Activated B cell treated with CpG ODN at 0.5 μM for 24 hours (primary cell): ENCODE data around the gene RAPGEF1. TPM values are rescaled to one million over a fixed set of nuclear protein-coding genes. Genes with fewer than 3 reads are reported as not detected.

Source experiments
- ATAC-seq: fragments of 200-7000 bp; cut with Tn5 transposase; one replicate; pipeline ENCODE4 v1.10.0; 2021; ENCODE audit warnings: low read depth, mild to moderate bottlenecking, moderate library complexity
- CTCF ChIA-PET: fragments of 350-600 bp; sonication (Branson Sonifier 250); formaldehyde crosslinking; loops from one replicate; lab custom pipeline; 2021; ENCODE audit warnings: antibody characterized with exemption; lab: Charles Lee
- POLR2A ChIA-PET: fragments of 350-600 bp; sonication (Branson Sonifier 250); formaldehyde crosslinking; loops from one replicate; lab custom pipeline; 2021; ENCODE audit warnings: antibody characterized with exemption; lab: Charles Lee
- DNase-seq: peaks from one replicate; pipeline ENCODE4 v3.0.0; 2022
- H3K27ac Mint-ChIP-seq: one replicate; pipeline ENCODE4 v1.8.0; 2020; ENCODE audit warnings: mixed read lengths
- H3K27me3 Mint-ChIP-seq: one replicate; pipeline ENCODE4 v1.8.0; 2021; ENCODE audit warnings: mixed read lengths
- H3K36me3 Mint-ChIP-seq: one replicate; pipeline ENCODE4 v1.8.0; 2021; ENCODE audit warnings: low read depth, mixed read lengths
- H3K4me1 Mint-ChIP-seq: one replicate; pipeline ENCODE4 v1.8.0; 2021; ENCODE audit warnings: mixed read lengths
- H3K4me3 Mint-ChIP-seq: one replicate; pipeline ENCODE4 v1.8.0; 2020; ENCODE audit warnings: mild to moderate bottlenecking, mixed read lengths
- H3K9me3 Mint-ChIP-seq: one replicate; pipeline ENCODE4 v1.8.0; 2020; ENCODE audit warnings: mixed read lengths
- intact Hi-C: fragments of 100-400 bp; cut with micrococcal nuclease; formaldehyde crosslinking; loops from one replicate; pipeline ENCODE4 v1.15.1; 2024
- total RNA-seq: library from RNA; stranded (reverse); gene quantifications from 2 replicates; pipeline ENCODE4 v1.2.3, GENCODE V29; 2022
- TF ChIP-seq, protein P1 (sequence below): fragments of 200-600 bp; IDR thresholded peaks from one replicate; pipeline ENCODE4 v1.8.0; 2022; ENCODE audit warnings: antibody characterized with exemption, mild to moderate bottlenecking

The RAPGEF1 gene
- total RNA-seq, 1 donor from 2014 or later: 318 TPM

GRCh38 chr9:131744720-131745201, 4.9 kb upstream of the RAPGEF1 start:
- ChIA-PET CTCF (interaction anchor here (0.9 to 5.7 kb wide), 7 partner anchors 12 to 395 kb away, joined by 3 to 42 read pairs (median 5); no protein-coding TSS in a partner anchor), POLR2A (interaction anchor here (0.6 to 20.5 kb wide), 13 partner anchors 13 to 394 kb away, joined by 3 to 567 read pairs (median 4); no protein-coding TSS in a partner anchor)
- H3K27ac Mint-ChIP-seq: peak overlapping the region; percentile 86
- TF ChIP-seq, protein P1, sequence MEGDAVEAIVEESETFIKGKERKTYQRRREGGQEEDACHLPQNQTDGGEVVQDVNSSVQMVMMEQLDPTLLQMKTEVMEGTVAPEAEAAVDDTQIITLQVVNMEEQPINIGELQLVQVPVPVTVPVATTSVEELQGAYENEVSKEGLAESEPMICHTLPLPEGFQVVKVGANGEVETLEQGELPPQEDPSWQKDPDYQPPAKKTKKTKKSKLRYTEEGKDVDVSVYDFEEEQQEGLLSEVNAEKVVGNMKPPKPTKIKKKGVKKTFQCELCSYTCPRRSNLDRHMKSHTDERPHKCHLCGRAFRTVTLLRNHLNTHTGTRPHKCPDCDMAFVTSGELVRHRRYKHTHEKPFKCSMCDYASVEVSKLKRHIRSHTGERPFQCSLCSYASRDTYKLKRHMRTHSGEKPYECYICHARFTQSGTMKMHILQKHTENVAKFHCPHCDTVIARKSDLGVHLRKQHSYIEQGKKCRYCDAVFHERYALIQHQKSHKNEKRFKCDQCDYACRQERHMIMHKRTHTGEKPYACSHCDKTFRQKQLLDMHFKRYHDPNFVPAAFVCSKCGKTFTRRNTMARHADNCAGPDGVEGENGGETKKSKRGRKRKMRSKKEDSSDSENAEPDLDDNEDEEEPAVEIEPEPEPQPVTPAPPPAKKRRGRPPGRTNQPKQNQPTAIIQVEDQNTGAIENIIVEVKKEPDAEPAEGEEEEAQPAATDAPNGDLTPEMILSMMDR: no peak
- no peaks in the 10 kb centered on the region for H3K27me3 Mint-ChIP-seq
- no peak overlapping the region for H3K4me3 Mint-ChIP-seq
- DNase-seq: no peak
- no peak for ATAC-seq
- intact Hi-C loops: loop anchor here (5.0 kb wide), 1 partner anchor 212 kb away; the partner anchor contains the start of gene UCK1
- H3K9me3 Mint-ChIP-seq: no peaks in the 10 kb centered on the region
- peaks cover 31% of the 10 kb centered on the region for H3K4me1 Mint-ChIP-seq
- H3K36me3 Mint-ChIP-seq: no peaks in the 10 kb centered on the region

GRCh38 chr9:131744171-131744719, 4.4 kb upstream of the RAPGEF1 start:
- TF ChIP-seq, protein P1: no peak
- intact Hi-C loops: no loop called here
- peaks cover 31% of the 10 kb centered on the region for H3K4me1 Mint-ChIP-seq

GRCh38 chr9:131743501-131743900, 3.6 kb upstream of the RAPGEF1 start:
- TF ChIP-seq, protein P1: no peak
- no peaks in the 10 kb centered on the region for H3K27me3 Mint-ChIP-seq
- CTCF ChIA-PET: interaction anchor here (0.6 to 5.7 kb wide), 10 partner anchors 15 to 840 kb away, joined by 3 to 42 read pairs (median 4); no protein-coding TSS in a partner anchor
- no peaks in the 10 kb centered on the region for H3K9me3 Mint-ChIP-seq
- H3K4me1 Mint-ChIP-seq: peaks cover 37% of the 10 kb centered on the region
- POLR2A ChIA-PET: interaction anchor here (0.5 to 20.5 kb wide), 14 partner anchors 12 to 183 kb away, joined by 3 to 567 read pairs (median 3); no protein-coding TSS in a partner anchor
- no peak for DNase-seq
- no peak overlapping the region for H3K4me3 Mint-ChIP-seq
- H3K36me3 Mint-ChIP-seq: peaks cover 8% of the 10 kb centered on the region
- no peak for ATAC-seq
- peak overlapping the region; percentile 86 for H3K27ac Mint-ChIP-seq
- intact Hi-C loops: no loop called here

More at GRCh38 chr9:131744171-131744719, 4.4 kb upstream of the RAPGEF1 start:
- H3K4me3 Mint-ChIP-seq: peak overlapping the region; percentile 36
- no peaks in the 10 kb centered on the region for H3K9me3 Mint-ChIP-seq
- ATAC-seq (peak; percentile 33), DNase-seq (no peak)
- H3K36me3 Mint-ChIP-seq: peaks cover under 1% of the 10 kb centered on the region
- ChIA-PET CTCF (interaction anchor here (0.7 to 5.7 kb wide), 10 partner anchors 11 to 840 kb away, joined by 3 to 42 read pairs (median 4); no protein-coding TSS in a partner anchor), POLR2A (interaction anchor here (0.6 to 20.5 kb wide), 16 partner anchors 12 to 393 kb away, joined by 3 to 567 read pairs (median 4); no protein-coding TSS in a partner anchor)
- peak overlapping the region; percentile 86 for H3K27ac Mint-ChIP-seq
- no peaks in the 10 kb centered on the region for H3K27me3 Mint-ChIP-seq

DNA sequence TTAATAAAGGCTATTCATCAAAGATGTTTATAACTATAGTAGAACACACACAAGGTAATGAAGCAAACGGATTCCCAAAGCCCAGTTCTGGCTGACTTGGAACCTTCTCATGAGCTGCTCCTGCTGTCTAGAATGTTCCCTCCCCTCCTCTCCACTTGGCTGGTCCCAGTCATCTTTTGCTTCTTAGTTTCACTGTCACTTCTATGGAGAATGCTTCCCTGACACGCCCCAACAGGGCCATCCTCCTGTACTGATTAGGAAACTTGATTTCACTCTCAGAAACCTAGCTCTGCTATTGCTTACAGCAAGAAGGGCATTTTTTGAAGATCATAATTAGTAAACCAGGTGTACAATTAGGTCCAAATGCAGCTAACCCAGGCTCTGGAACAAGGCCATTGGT, 3.2 kb upstream of the RAPGEF1 start:
- Mint-ChIP-seq H3K4me1 (peaks cover 41% of the 10 kb centered on the region), H3K27me3 (no peaks in the 10 kb centered on the region), H3K9me3 (no peaks in the 10 kb centered on the region), H3K4me3 (peak overlapping the region; percentile 24), H3K36me3 (peaks cover 9% of the 10 kb centered on the region), H3K27ac (peak overlapping the region; percentile 86)
- no peak for DNase-seq
- ChIA-PET CTCF (interaction anchor here (0.6 to 5.7 kb wide), 9 partner anchors 14 to 567 kb away, joined by 3 to 42 read pairs (median 3); no protein-coding TSS in a partner anchor), POLR2A (interaction anchor here (0.6 to 20.5 kb wide), 9 partner anchors 11 to 149 kb away, joined by 3 to 567 read pairs (median 4); no protein-coding TSS in a partner anchor)
- TF ChIP-seq, protein P1: no peak
- intact Hi-C loops: no loop called here
- ATAC-seq: no peak
